CD4-positive, alpha-beta T cell treated with Interleukin-15 for 1 hour (primary cell): Measurements from ENCODE around the gene TP53I13.
A peak's percentile ranks its signal among the peaks of the same experiment; 100 is the strongest.
"Not testable (repeated sequence)": the region's sequence is repeated elsewhere in the genome, so short reads cannot be mapped to it uniquely, and the experiment has no call there.

ENCODE experiments used
- DNase-seq: peaks from one replicate; pipeline ENCODE4 v3.0.0-alpha.2; 2020

TP53I13 gene, protein sequence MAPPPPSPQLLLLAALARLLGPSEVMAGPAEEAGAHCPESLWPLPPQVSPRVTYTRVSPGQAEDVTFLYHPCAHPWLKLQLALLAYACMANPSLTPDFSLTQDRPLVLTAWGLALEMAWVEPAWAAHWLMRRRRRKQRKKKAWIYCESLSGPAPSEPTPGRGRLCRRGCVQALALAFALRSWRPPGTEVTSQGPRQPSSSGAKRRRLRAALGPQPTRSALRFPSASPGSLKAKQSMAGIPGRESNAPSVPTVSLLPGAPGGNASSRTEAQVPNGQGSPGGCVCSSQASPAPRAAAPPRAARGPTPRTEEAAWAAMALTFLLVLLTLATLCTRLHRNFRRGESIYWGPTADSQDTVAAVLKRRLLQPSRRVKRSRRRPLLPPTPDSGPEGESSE

DNA sequence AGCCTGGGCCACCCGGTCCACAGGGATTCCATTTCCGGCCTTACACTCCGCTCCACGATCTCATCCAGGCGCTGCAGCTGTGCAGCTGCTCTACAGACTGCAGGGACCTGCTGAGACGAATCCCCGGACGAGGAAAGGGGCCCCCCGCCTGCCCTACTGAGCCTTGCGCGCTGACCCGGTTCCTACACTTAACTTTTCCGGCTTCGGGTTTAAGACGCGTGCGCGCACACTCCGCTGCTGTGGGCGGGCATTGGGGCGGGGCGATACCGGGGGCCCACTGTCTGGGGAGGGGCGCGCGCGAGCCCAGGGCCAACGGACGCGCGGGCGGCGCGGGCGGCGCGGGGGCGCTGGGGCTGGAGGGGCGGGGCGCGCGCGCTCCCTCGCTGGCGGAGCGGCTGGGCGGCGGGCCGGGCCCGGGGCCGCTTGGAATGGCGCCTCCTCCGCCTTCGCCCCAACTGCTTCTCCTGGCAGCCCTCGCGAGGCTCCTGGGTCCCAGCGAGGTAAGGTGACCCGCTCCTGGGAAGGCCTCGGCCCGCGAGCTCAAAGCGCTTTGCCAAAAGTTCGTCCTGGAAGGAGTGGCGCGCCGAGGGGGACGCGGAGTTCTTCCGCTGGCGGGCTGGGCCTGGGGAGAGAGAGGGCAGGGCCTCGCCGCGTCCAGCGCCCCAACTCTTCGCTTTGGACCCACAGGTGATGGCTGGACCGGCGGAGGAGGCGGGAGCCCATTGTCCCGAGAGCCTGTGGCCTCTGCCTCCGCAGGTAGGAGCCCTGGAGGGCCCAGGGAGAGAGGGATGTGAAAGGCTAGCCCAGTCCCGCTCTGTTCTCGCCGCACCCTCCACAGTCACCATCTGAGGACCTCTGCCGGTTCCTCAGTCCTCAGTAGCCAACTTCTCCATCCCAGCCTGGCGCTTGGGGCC, at the start of gene TP53I13:
Gene TP53I13 (plus strand): TSS at position 371 of the 914 bp plus-strand sequence. CDS start 58 bp downstream, at position 429.
- DNase-seq = peak; percentile 89

DNA sequence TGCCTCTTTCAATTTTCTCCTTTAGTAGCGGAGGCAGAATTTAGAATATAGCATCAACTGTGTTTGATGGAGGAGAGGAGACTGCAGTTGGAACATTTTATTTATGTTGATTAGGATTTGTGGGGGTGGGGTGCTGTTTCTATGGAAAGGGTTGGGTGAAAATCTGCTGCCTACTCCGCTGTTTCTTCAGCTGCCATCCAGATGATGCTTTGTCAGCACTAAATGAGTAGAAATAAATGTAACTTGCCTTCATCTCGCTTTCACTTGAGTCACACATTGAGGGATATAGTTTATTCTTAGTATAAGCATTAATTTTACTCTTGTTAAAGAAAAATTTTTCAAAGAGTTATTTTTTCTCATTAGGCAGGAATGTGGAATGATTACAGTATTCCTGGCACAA, 43.8 kb upstream of the TP53I13 start:
- no peak for DNase-seq

DNA sequence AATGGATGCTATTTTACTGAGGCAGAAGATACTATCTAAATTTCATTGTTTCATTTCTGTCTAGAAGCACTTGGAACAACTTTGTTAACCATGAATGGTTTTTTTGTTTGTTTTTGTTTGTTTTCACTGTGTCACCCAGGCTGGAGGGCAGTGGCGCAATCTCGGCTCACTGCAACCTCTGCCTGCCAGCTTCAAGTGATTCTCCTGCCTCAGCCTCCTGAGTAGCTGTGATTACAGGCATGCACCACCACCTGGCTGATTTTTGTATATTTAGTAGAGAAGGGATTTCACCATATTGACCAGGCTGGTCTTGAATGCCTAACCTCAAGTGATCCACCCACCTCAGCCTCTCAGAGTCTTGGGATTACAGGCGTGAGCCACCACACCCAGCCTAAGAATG, 42.2 kb upstream of the TP53I13 start:
- DNase-seq = no peak

DNA sequence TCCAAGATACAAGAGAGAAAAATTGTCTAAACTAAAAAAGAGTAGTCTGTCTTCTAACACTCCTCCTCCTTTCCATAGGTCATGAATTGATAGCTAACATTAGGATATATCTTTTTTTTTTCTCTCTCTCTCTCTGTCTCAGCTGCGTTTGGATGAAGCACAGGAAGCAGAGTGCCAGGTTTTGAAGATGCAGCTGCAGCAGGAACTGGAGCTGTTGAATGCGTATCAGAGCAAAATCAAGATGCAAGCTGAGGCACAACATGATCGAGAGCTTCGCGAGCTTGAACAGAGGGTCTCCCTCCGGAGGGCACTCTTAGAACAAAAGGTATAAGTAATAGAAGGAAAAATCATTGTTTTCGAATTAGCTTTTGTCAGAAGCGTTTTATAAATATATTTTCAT, 34.5 kb upstream of the TP53I13 start:
- DNase-seq = no peak

DNA sequence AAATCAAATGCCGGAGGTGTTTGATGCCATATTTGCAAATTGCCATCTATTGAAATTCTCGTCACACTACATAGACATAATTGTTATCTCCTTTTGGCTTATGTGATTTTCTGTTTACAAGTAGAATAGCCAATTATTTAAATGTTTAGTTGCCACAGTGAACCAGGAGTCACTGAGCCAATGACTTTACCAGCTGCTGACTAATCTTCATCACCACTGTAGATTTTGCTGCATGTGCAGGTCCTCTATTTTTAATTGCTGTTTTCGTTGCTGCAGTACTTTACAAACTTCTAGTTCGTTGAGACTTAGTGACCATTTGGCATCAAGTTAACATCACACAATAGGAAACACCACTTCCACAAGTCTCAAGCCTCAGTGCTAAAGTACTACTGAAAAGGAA, 24.4 kb upstream of the TP53I13 start:
- DNase-seq = no peak

DNA sequence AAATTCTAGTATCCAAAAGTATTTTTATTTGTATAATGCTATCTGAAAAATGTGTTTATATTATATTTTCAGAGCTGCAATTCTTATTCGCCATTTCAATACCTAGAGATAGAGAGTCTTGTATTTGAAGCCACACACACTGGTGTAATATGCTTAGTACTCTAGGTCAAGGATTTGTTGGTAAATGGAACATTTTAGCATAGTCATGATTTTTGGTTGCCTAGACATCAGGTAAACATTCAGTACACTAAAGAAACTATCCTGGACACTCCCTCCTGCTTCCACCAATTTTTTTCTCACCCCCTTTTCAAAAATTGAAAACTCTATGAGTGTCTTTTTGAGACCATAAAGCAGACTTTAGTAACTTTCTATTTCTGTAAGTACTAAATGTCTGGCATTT, 22.4 kb upstream of the TP53I13 start:
- no peak for DNase-seq

DNA sequence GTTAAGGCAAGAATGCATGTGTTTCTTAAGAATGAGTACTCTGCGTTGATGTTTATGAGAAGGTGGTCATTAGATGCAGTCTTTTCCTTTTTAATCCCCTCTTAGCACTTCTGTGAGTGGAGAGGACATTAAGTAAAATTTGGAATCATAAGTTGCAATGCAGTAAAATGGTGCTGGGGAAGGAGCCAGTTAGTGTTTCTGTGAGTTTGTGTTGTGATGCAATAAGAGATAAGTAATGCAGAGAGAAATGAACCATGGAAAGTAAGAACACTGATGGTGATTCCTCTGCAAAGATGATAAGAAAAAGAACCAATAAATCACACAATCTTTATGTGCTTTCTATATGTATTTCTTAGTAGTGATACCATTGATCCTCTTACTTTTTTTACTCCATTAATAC, 21.7 kb upstream of the TP53I13 start:
- DNase-seq = no peak

DNA sequence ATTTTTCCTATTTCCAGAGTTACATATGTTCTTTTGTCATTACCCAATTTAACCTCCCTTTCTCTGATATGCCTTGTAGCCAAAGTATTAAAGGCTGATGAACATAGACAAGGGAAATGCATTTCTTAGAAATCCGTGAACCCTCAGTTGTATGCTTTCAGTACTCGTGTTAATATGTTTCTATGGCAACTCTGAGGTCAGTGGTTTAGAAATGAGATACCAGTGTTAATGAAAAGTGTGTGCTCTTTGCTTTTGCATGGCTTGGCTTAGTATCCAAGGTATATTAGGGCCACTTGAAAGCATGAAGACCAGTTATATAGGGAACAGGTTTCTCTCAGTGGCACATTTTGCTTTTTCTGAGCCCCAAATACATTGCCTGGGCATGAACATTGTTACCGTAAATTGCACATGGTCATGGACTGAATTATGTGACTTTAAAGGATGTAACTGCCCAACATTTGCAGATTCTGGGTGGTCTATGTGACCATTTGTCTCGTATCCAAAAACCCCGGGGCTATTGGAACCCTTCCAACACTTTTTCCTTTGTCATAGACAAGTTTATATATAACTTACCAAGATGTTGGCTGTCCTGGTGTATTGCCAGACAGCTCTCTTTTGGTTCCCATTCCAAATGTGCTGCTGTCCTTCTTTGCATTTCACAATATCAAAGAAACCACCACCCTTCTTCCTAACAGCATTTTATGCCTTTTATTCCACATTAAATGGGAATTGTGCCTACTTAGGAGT, 19.2 kb upstream of the TP53I13 start:
- no peak for DNase-seq

DNA sequence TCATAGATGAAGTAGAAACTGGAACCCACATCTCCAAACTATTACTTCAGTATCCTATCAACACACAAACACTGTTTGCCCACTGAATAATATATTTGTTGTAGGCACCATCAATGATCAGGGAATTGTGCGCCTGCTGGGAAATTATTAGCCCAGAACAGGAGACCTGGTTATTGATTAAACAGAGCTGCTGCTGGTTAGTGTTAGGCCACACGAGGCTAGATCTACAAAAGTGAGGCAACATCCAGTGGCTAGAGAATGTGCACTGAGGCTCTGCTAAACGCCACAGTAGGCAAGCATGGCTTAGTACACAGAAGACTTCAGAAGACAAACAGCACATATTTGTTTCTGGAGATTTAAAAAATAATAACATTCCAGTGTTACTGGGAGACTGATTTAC, 12.7 kb upstream of the TP53I13 start:
- no peak for DNase-seq

DNA sequence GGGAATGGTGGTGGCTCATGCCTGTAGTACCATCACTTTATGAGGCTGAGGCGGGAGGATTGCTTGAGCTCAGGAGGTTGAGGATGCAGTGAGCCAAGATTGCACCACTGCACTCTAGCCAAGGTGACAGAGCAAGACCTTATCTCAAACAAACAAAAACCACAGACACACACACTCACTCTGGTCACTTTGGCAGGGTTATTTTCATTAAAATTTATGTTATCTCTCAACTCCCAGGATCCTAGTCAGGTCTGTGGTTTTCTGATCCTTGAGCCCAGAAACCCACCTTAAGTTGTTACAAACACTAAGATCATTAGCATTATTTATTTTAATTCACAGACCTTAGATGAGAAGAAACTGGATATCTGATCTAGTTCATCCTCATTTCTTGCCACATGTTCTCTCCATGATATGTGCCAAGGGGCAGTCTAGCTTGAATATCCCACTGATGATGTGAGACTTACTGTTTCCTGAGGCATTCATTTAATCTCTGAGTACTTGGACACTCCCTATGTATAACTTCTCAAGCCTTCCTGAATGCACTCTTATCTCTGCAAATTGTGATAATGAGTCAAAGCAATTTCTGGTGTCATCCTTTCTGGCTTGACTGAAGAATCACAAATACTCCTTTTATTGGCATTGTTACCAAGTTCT, 11.3 kb upstream of the TP53I13 start:
- no peak for DNase-seq

DNA sequence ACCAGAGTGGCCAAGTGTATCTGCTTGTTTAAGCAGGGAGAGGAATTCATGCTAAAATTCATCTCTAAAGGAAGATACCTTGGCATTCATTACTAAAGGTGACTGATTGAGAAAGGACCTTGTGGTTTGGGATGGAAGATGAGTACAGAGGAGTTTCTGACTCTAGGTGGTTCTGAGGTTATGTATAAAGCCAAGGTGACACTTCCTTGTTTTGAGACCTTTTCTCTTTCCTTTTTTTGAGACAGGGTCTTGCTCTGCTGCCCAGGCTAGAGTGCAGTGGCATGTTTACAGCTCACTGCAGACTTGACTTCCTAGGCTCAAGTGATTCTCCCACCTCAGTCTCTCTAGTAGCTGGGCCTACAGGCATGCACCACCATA, 10.8 kb upstream of the TP53I13 start:
- DNase-seq = no peak

DNA sequence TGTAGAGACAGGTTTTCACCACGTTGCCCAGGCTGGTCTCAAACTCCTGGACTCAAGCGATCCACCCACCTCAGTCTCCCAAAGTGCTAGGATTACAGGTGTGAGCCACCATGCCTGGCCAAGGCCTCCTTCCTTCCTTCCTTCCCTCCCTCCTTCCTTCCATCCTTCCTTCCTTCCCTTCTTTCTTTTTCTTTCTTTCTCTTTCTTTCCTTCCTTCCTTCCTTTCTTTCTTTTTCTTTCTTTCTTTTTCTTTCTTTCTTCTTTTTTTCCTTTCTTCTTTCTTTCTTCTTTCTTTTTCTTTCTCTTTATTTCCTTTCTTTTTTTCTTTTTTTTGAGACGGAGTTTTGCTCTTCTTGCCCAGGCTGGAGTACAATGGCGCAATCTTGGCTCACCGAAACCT, 10.4 kb upstream of the TP53I13 start:
- DNase-seq = not testable (repeated sequence)

DNA sequence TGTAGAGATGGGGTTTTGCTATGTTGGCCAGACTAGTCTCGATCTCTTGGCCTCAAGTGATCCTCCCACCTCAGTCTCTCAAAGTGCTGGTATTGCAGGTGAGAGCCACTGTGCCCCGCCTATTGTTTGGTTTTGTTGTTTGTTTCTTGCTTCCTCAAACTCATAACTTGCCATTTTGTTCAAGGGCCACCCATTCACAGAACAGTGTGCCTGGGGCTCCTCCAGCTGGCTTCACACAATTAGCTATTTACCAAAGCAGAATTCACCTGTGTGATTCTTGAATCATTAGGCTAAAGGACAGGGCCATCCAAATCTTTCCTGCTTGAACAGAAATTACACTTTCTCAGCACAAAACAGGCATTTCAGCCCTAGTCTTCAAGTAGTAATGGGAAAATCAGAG, 8.9 kb upstream of the TP53I13 start:
- DNase-seq = no peak

DNA sequence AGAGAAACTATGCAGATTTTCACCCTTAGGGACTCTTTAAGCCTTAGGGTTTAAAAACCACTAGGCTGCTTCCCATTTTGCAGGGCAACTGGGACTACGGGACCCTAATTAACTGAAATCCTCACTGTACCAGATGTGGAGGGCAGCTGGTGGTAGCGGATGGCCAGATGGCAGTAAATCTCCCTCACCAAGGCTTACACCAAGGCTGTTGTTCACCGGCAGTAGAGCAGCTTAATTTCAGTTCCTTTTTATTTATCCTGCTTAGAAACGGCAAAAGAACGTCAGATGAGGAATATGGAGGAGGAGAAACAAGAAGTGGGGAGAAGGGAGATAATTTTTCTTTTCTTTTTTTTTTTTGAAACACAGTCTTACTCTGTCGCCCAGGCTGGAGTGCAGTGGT, 8.2 kb upstream of the TP53I13 start:
- DNase-seq = peak; percentile 35

DNA sequence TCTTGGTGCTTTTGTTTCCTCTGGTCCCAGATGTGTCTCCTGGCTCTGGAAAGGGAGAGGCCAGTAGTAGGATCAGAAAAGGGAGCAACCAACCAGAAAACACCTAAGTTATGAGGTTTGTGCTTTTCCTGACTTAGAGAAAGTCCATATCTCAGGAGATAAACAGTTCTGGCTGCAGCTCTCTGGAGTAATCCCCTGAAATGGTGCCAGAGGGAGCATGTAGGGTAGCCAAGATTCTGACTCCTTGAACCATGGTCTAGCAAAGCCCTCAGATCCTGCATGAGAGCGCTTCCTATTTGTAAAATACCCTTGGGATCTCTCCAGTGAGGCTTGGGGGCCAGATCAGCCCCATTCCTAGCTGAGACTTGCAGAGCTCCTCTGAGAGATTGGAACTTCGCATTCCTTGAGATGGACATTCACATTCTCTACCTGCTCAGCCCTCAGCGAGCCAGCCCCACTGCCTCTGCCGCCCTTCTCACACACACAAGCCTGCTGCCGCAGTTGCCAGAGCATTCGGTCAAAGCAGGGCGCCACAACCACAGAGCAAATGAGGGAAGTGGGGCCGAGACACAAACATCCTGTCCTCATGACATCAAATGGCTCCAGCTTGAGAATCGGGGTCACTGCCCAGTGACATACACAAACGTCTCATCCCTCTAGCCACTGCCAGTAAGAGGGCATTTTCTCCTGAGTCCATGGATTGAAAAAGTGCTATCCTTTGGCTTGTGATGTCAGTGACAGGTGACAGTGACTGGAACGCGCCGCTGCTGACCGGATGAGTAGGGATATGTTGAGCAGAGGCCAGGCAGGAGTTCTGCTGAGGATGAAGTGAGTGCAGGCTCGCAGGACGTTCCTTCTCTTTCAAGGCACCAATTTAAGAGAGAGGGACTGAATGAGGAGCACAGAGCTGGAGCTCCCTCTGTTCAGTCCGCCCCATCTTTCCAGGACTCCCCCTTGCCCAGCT, 6.7 kb upstream of the TP53I13 start:
- DNase-seq = peak; percentile 69

DNA sequence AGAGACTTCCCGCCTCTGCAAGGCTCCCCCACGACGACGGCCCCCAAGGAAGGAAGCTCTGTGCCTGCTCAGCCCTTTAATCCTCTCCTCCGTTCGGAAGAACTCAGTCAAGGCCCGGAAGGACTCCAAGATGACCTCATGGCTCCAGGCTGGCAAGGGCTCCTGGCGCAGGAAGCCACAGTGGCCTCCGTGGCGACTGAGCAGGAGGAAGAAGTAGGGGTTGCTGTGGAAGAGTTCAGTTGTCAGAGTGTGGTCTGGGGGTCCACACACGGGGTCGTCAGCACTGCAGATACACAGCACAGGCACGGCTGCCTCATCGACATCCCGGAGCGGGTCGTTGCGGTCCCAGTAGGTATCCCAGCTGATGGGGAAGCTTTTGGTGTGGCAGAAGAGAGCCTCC, 5.9 kb upstream of the TP53I13 start:
- no peak for DNase-seq

DNA sequence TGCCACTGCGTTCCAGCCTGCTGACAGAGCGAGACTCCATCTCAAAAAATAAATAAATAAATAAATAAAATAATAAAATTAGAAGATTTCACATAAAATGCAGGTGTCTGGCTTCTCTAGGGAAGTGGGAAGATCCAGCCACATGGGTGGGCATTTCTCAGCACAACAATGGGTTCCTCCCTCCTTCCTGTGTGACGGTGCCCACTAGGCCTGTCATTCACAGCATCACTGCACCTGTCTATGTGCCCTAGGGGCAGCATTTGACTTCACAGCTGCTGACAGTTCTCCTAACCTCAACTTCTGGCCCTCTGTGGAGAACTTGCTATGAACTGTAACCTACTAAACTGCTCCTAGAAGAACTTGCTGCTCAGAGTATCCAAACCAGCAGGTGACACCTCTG, 4.7 kb upstream of the TP53I13 start:
- peak; percentile 49 for DNase-seq

DNA sequence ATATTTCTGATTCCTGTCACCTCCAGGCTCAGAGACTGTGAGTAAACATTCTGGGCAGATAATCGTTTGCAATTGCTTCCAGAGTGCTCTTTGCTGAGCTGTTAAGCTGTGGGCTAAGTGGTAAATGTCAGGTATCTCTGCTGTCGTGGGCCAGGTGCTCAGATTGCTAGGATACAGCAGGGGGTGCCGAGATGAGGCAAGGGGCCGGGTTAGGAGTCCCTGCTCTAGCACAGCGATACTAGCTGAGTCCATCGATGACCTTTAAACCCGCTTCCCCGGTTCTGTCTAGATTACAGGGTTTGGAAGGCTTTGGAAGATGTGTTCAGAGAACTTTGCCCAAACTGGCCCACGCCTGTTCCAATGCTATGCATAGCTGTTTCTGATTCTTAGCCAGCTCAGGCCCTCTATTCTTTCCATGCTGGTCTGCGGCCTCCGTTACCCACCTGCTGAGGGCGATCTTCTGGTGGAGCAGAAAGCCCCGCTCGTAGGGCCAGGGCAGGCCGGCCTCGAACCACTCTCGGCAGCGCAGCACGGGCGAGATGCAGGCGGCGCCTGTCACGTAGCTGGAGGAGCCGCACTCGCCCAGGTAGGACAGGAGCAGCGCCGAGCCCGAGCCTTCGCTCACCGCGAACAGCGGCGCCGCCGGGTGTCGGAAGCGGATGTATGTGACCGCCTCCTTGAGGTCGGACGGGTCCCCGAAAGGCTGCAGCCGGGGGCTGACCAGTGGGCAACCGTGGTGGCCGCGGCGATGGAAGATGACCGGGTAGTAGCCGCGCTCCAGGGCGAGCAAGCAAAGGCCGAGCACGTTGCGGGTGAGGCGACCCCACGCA, 2.6 kb upstream of the TP53I13 start:
- peak; percentile 60 for DNase-seq

DNA sequence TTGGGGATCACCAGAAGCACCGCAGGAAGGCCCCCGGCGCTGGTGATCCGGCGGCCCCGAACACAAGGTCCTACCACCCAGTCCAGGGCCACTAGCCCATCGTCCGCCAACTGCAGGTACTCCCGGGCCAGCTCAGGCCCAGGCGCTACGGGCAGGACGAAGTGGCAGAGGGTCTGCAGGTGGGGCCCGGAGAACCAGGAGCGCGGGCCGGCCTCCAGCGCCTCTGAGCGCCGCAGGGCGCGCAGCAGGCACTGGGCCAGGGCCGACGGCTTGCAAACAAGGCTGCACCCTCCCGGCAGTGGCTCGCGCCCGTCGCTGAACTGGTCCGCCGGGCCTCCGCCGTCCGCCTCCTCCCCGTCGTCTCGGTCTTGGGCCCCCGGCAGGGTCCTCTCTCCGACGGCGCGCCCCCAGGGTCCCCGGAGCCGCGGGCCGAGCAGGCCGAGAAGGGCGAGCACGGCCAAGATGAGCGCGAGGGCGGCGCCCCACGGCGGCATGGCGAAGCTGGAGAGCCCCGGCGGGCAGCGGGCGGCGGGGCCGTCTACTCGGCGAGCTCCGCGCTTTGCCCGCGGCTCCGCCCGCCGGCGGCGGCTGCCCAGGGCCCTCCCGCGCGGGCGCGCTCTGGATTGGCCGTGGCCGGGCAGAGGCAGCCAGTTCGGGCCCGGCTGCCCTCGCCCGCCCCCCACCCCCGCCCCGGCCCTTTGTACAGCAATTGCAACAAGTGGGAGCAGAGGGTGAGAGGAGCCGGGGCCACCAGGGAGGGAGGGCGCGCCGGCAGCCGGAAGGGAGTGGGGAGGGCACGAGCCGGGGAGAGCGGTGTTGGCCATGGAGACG, 1.8 kb upstream of the TP53I13 start, which contains the start of gene ABHD15:
Gene ABHD15 (minus strand): TSS at position 565 of the 831 bp plus-strand sequence. CDS start 71 bp downstream, at position 494.
- peak; percentile 60 for DNase-seq

DNA sequence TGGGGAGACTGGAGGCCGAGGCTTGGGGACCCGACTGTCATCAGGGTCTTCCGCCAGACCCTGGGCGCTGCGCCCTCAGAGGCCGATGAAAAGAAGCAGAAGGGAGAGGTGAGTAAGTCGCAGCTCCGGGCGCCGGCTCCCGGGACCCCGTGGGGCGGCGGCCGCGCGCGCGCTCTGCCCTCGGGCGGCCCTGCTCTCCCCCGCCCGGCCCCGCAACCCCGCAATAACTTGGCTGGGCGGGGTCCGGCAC, 1.3 kb upstream of the TP53I13 start:
- no peak for DNase-seq
